A673 (cell line): ENCODE measurements around the gene LCN1.

ENCODE experiments used
- EZH2 ChIP-seq: fragments of 200-600 bp; sonication (generic); IDR thresholded peaks from 2 replicates; pipeline ENCODE4 v1.6.1; 2017; ENCODE audit warnings: borderline replicate concordance, low read depth, mild to moderate bottlenecking, mixed read lengths, antibody characterized with exemption, low read length; ENCODE audit not compliant: poor library complexity, severe bottlenecking
- TF ChIP-seq, protein P1 (sequence below): fragments of 300-800, 200-600 bp; sonication (generic); conservative IDR thresholded peaks from 2 replicates; pipeline ENCODE4 v1.5.1; 2017; ENCODE audit warnings: low read depth, mild to moderate bottlenecking, antibody characterized with exemption, low read length, moderate library complexity, mixed read lengths

- TF ChIP-seq, protein P1, sequence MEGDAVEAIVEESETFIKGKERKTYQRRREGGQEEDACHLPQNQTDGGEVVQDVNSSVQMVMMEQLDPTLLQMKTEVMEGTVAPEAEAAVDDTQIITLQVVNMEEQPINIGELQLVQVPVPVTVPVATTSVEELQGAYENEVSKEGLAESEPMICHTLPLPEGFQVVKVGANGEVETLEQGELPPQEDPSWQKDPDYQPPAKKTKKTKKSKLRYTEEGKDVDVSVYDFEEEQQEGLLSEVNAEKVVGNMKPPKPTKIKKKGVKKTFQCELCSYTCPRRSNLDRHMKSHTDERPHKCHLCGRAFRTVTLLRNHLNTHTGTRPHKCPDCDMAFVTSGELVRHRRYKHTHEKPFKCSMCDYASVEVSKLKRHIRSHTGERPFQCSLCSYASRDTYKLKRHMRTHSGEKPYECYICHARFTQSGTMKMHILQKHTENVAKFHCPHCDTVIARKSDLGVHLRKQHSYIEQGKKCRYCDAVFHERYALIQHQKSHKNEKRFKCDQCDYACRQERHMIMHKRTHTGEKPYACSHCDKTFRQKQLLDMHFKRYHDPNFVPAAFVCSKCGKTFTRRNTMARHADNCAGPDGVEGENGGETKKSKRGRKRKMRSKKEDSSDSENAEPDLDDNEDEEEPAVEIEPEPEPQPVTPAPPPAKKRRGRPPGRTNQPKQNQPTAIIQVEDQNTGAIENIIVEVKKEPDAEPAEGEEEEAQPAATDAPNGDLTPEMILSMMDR: no peak
- TF ChIP-seq EZH2: no peak
Measured at GRCh38 chr9:135485385-135485784, 35.9 kb upstream of the LCN1 start.
